Liver (tissue), 9 donors: ENCODE measurements around the gene IFITM10. TPM values are rescaled to one million over a fixed set of nuclear protein-coding genes. Genes with fewer than 3 reads are reported as not detected.

Source experiments
- DNase-seq: peaks from one replicate; pipeline ENCODE4 v3.0.0-alpha.2; 2017; ENCODE audit warnings: low spot score
- H3K27ac ChIP-seq, 2 donors: one replicate each; pipeline ENCODE4 v1.7.0; 2013; ENCODE audit warnings: inconsistent platforms in 2 of 2, low read length in 2 of 2, control low read depth in 1 of 2, low read depth in 1 of 2, mild to moderate bottlenecking in 1 of 2
- H3K27me3 ChIP-seq, 4 donors: one replicate each; pipeline versions ENCODE4 v1.6.1 to v1.7.0; 2013; ENCODE audit warnings: low read length in 3 of 4, inconsistent platforms in 1 of 4, mild to moderate bottlenecking in 1 of 4, moderate library complexity in 1 of 4; ENCODE audit not compliant: control insufficient read depth in 4 of 4, insufficient read depth in 4 of 4
- H3K36me3 ChIP-seq, 4 donors: one replicate each; pipeline versions ENCODE4 v1.6.1 to v1.7.0; 2013; ENCODE audit warnings: low read length in 3 of 4, mild to moderate bottlenecking in 3 of 4, low read depth in 1 of 4, moderate library complexity in 1 of 4; ENCODE audit not compliant: control insufficient read depth in 4 of 4, insufficient read depth in 3 of 4
- H3K4me1 ChIP-seq, 4 donors: one replicate each; pipeline versions ENCODE4 v1.6.1 to v1.7.0; 2013; ENCODE audit warnings: low read length in 3 of 4, mild to moderate bottlenecking in 3 of 4, moderate library complexity in 1 of 4; ENCODE audit not compliant: control insufficient read depth in 4 of 4, insufficient read depth in 4 of 4
- H3K4me3 ChIP-seq, 3 donors: one replicate each; pipeline versions ENCODE4 v1.6.1 to v1.7.0; 2013; ENCODE audit warnings: low read length in 3 of 3, control low read depth in 1 of 3, low read depth in 1 of 3, mild to moderate bottlenecking in 1 of 3
- H3K9ac ChIP-seq, 2 donors: one replicate each; pipeline ENCODE4 v1.7.0; 2013; ENCODE audit warnings: low read length in 2 of 2, mild to moderate bottlenecking in 2 of 2, moderate library complexity in 2 of 2, control low read depth in 1 of 2, low read depth in 1 of 2
- H3K9me3 ChIP-seq, 4 donors: one replicate each; pipeline versions ENCODE4 v1.6.1 to v1.7.0; 2013; ENCODE audit warnings: low read length in 3 of 4; ENCODE audit not compliant: control insufficient read depth in 4 of 4
- ATF3 ChIP-seq: IDR thresholded peaks from 2 replicates; pipeline ENCODE4 v1.6.1; 2016; ENCODE audit warnings: antibody characterized with exemption
- EGR1 ChIP-seq, 2 donors: IDR thresholded peaks; 2 replicates each; pipeline ENCODE4 v1.6.1; 2016 to 2018; ENCODE audit warnings: antibody characterized with exemption in 2 of 2, low read depth in 2 of 2
- FOXA1 ChIP-seq: IDR thresholded peaks from 2 replicates; pipeline ENCODE4 v1.6.1; 2016; ENCODE audit warnings: antibody characterized with exemption
- HNF4A ChIP-seq, 2 donors: conservative IDR thresholded peaks; 2 replicates each; pipeline ENCODE4 v1.6.1; 2016; ENCODE audit warnings: antibody characterized with exemption in 2 of 2, mild to moderate bottlenecking in 2 of 2
- HNF4G ChIP-seq: IDR thresholded peaks from 2 replicates; pipeline ENCODE4 v1.6.1; 2016; ENCODE audit warnings: antibody characterized with exemption
- JUND ChIP-seq, 2 donors: IDR thresholded peaks; 2 replicates each; pipeline ENCODE4 v1.6.1; 2016; ENCODE audit warnings: antibody characterized with exemption in 2 of 2
- MAX ChIP-seq: IDR thresholded peaks from 2 replicates; pipeline ENCODE4 v1.6.1; 2016; ENCODE audit warnings: antibody characterized with exemption
- NR2F2 ChIP-seq: IDR thresholded peaks from 2 replicates; pipeline ENCODE4 v1.6.1; 2016; ENCODE audit warnings: antibody characterized with exemption
- RAD21 ChIP-seq, 2 donors: IDR thresholded peaks; 2 replicates each; pipeline ENCODE4 v1.6.1; 2016; ENCODE audit warnings: antibody characterized with exemption in 2 of 2, mild to moderate bottlenecking in 2 of 2
- RXRA ChIP-seq, 2 donors: IDR thresholded peaks; 2 replicates each; pipeline ENCODE4 v1.6.1; 2017 to 2018; ENCODE audit warnings: antibody characterized with exemption in 2 of 2, mild to moderate bottlenecking in 1 of 2
- TAF1 ChIP-seq: conservative IDR thresholded peaks from 2 replicates; pipeline ENCODE4 v1.6.1; 2016; ENCODE audit warnings: antibody characterized with exemption, mild to moderate bottlenecking
- YY1 ChIP-seq: IDR thresholded peaks from 2 replicates; pipeline ENCODE4 v1.6.1; 2016; ENCODE audit warnings: antibody characterized with exemption, mild to moderate bottlenecking
- WGBS: extraction: QIAGEN DNeasy Blood & Tissue Kit; methylation state at CpG from one replicate; pipeline ENCODE4 v1.1.7; 2013; 5-methylcytosine and 5-hydroxymethylcytosine counted together
- polyA plus RNA-seq, 2 donors: library from polyadenylated mRNA; stranded (reverse) in 1 of 2; unstranded in 1 of 2; fragments of 200-250 nt in 1 of 2; fragments of >200 nt in 1 of 2; fragmentation: Nextera tagmentation in 1 of 2; extraction: Ambion mirVana in 1 of 2; gene quantifications; one replicate each; pipeline versions ENCODE4 v1.2.1 to v1.2.3, GENCODE V29; 2013 to 2015
- total RNA-seq, 2 donors: library from RNA; depleted of rRNA; stranded (reverse); fragments of >200 nt; gene quantifications; one replicate each; pipeline ENCODE4 v1.2.3, GENCODE V29; 2014
- TF ChIP-seq, protein P1 (sequence below): IDR thresholded peaks from 2 replicates; pipeline ENCODE4 v1.6.1; 2016; ENCODE audit warnings: antibody characterized with exemption
- TF ChIP-seq, protein P2 (sequence below): fragments of 150-350 bp; IDR thresholded peaks from 2 replicates; pipeline ENCODE4 v1.5.1; 2017; ENCODE audit warnings: improper control_type of control experiment, low read depth, low read length; ENCODE audit not compliant: missing input control
- TF ChIP-seq, protein P3 (sequence below): IDR thresholded peaks from 2 replicates; pipeline ENCODE4 v1.6.1; 2016; ENCODE audit warnings: antibody characterized with exemption, mild to moderate bottlenecking
- donor health status: healthy.
- donor health status: healthy.
- donor health status: healthy.
- donor health status: healthy.
- donor health status: healthy.

IFITM10 gene
- total and polyA plus RNA-seq, 4 donors, result 0.14 to 8.5 (median 1.8) TPM

DNA sequence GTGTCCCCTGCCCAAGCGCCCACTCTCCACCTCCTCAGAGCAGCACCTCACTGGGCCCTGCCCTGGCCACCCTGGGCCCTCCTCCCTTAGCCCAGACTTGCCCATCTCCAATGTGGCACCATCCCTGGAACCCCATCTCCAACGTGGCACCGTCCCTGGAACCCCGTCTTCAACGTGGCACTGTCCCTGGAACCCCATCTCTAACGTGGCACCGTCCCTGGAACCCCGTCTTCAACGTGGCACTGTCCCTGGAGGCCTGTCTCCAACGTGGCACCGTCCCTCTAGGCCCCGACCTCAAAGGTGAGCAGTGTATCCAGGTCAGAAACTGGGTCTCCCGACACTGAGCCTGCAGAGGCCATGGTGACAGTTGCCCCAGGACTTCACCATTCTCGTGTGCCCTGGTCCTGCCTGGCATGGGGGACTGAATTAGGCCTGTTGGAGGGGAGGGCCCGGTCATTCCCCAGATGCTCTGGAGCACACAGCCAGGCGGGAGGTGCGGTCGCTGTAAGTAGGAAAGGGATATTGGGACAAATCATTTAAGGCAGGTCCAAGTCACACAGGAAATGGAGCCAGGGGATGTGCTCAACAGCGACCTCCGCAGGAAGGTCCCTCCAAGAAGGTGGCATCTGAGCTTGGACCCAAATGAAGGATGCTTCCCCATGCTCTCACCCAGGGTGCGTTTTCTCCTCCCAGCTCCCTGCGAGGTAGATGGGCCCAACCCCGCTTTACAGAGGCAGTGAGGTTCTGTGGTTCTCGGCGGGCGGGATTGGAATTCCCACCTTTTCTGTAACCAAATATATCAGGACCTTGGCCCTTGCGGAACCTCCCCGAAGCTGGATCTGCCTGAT, 15.7 kb upstream of the IFITM10 start:
- Histone ChIP-seq H3K4me1 (peaks cover 11 to 30% (median 24%) of the 10 kb centered on the region in 4 donors), H3K27me3 (no peaks in the 10 kb centered on the region), H3K4me3 (no peak overlapping the region), H3K9ac (no peak overlapping the region), H3K36me3 (peaks cover 0 to 2% (median 0%) of the 10 kb centered on the region in 4 donors), H3K9me3 (no peaks in the 10 kb centered on the region), H3K27ac (no peak overlapping the region)
- TF ChIP-seq NR2F2 (no peak), JUND (IDR thresholded peaks at IDR 0.05) (no peak)
- DNase-seq, result no peak
- 91% methylated on average over 28 of the region's 28 CpGs for WGBS

DNA sequence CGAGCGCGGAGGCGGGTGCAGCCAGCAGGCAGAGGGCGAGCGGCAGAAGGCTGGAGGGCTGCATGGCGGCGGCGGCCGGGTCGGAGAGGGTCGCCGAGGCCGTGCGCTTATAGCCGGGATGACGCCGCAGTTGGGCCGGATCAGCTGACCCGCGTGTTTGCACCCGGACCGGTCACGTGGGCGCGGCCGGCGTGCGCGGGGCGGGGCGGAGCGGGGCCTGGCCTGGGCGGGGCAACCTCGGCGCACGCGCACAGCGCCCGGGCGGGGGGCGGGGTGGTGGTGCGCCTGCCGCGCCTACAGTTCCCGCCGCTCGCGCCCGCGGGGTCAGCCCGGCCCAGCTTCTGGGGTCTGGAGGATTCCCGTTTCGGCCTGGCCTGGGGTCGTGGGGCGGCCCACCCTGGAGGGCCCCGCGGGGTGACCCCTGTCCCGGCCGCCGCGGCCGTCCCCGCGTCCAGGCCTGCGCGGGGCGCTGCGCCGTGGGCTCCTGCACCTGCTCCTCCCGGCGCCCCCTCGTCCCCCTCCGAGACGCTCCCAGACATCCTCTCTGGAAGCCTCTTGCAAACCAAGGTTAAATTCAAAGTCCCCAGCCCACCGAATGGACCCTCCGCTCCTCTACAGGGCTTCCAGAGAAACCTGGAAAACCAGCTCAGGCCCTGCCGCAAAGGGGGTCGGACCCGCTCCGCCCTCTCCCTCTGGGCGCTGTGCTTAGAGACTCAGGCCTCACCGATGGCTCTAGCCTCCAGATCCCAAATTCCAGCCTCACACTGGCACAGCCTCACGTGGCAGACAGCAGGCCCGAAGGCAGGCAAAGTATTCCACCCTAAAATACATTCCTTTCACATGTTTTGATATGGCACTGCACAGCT, 13.6 kb upstream of the IFITM10 start, which contains the start of gene CTSD:
CTSD (minus strand) TSS at position 132 of the 866 bp plus-strand sequence; CDS start at position 64, 68 bp downstream.
- H3K27ac ChIP-seq, result peak within 1 kb of the TSS; percentile 86 to 92
- peaks cover 0 to 8% (median 1%) of the 10 kb centered on the region in 4 donors for H3K36me3 ChIP-seq
- no peak for TF ChIP-seq TAF1
- TF ChIP-seq HNF4G, result no peak
- TF ChIP-seq, protein P1, sequence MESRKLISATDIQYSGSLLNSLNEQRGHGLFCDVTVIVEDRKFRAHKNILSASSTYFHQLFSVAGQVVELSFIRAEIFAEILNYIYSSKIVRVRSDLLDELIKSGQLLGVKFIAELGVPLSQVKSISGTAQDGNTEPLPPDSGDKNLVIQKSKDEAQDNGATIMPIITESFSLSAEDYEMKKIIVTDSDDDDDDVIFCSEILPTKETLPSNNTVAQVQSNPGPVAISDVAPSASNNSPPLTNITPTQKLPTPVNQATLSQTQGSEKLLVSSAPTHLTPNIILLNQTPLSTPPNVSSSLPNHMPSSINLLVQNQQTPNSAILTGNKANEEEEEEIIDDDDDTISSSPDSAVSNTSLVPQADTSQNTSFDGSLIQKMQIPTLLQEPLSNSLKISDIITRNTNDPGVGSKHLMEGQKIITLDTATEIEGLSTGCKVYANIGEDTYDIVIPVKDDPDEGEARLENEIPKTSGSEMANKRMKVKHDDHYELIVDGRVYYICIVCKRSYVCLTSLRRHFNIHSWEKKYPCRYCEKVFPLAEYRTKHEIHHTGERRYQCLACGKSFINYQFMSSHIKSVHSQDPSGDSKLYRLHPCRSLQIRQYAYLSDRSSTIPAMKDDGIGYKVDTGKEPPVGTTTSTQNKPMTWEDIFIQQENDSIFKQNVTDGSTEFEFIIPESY, result no peak
- WGBS, result 3% methylated on average over 85 of the region's 85 CpGs
- H3K9me3 ChIP-seq, result no peaks in the 10 kb centered on the region
- H3K27me3 ChIP-seq, result no peaks in the 10 kb centered on the region
- peak; percentile 94 for DNase-seq
- peak within 1 kb of the TSS; percentile 75 to 91 for H3K9ac ChIP-seq
- peaks cover 25 to 50% (median 37%) of the 10 kb centered on the region in 4 donors for H3K4me1 ChIP-seq
- H3K4me3 ChIP-seq, result peak within 1 kb of the TSS; percentile 83 to 95 (median 84)

GRCh38 chr11:1763336-1763795, 13.0 kb upstream of the IFITM10 start:
- 1% methylated on average over 32 of the region's 32 CpGs for WGBS
- no peak for TF ChIP-seq EGR1 (IDR thresholded peaks at IDR 0.05; ENCODE audit: low read depth in 2 of 2)
- TF ChIP-seq HNF4A (conservative IDR thresholded peaks at IDR 0.05), result no peak
- TF ChIP-seq, protein P2, sequence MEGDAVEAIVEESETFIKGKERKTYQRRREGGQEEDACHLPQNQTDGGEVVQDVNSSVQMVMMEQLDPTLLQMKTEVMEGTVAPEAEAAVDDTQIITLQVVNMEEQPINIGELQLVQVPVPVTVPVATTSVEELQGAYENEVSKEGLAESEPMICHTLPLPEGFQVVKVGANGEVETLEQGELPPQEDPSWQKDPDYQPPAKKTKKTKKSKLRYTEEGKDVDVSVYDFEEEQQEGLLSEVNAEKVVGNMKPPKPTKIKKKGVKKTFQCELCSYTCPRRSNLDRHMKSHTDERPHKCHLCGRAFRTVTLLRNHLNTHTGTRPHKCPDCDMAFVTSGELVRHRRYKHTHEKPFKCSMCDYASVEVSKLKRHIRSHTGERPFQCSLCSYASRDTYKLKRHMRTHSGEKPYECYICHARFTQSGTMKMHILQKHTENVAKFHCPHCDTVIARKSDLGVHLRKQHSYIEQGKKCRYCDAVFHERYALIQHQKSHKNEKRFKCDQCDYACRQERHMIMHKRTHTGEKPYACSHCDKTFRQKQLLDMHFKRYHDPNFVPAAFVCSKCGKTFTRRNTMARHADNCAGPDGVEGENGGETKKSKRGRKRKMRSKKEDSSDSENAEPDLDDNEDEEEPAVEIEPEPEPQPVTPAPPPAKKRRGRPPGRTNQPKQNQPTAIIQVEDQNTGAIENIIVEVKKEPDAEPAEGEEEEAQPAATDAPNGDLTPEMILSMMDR, result no peak
- TF ChIP-seq HNF4G, result no peak
- TF ChIP-seq, protein P3, sequence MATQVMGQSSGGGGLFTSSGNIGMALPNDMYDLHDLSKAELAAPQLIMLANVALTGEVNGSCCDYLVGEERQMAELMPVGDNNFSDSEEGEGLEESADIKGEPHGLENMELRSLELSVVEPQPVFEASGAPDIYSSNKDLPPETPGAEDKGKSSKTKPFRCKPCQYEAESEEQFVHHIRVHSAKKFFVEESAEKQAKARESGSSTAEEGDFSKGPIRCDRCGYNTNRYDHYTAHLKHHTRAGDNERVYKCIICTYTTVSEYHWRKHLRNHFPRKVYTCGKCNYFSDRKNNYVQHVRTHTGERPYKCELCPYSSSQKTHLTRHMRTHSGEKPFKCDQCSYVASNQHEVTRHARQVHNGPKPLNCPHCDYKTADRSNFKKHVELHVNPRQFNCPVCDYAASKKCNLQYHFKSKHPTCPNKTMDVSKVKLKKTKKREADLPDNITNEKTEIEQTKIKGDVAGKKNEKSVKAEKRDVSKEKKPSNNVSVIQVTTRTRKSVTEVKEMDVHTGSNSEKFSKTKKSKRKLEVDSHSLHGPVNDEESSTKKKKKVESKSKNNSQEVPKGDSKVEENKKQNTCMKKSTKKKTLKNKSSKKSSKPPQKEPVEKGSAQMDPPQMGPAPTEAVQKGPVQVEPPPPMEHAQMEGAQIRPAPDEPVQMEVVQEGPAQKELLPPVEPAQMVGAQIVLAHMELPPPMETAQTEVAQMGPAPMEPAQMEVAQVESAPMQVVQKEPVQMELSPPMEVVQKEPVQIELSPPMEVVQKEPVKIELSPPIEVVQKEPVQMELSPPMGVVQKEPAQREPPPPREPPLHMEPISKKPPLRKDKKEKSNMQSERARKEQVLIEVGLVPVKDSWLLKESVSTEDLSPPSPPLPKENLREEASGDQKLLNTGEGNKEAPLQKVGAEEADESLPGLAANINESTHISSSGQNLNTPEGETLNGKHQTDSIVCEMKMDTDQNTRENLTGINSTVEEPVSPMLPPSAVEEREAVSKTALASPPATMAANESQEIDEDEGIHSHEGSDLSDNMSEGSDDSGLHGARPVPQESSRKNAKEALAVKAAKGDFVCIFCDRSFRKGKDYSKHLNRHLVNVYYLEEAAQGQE, result no peak
- TF ChIP-seq ATF3, result no peak
- no peak for TF ChIP-seq YY1
- TF ChIP-seq RAD21 (IDR thresholded peaks at IDR 0.05), result no peak
- TF ChIP-seq MAX, result no peak
- no peak for TF ChIP-seq NR2F2
- no peak for TF ChIP-seq FOXA1
- TF ChIP-seq RXRA (IDR thresholded peaks at IDR 0.05), result no peak
- H3K36me3 ChIP-seq, result peaks cover 0 to 12% (median 1%) of the 10 kb centered on the region in 4 donors
- no peaks in the 10 kb centered on the region for H3K27me3 ChIP-seq
- peaks cover 25 to 55% (median 37%) of the 10 kb centered on the region in 4 donors for H3K4me1 ChIP-seq
- DNase-seq, result no peak
- H3K27ac ChIP-seq, result peak overlapping the region; percentile 86 to 92
- H3K9ac ChIP-seq, result peak overlapping the region; percentile 75 to 91
- H3K4me3 ChIP-seq, result peak overlapping the region; percentile 83 to 95 (median 84)
- H3K9me3 ChIP-seq, result no peaks in the 10 kb centered on the region
